ENCODE data around the gene ZNF423.

- TF ChIP-seq EZH2 (IDR thresholded peaks at IDR 0.05; ENCODE audit: insufficient read depth, poor library complexity, severe bottlenecking) (no peak), EZH2phosphoT487 (IDR thresholded peaks at IDR 0.05; ENCODE audit: insufficient read depth, low read depth) (no peak)
These were observed 19.2 kb downstream of the ZNF423 start for GRCh38 chr16:49836668-49837067.

Measured in GM23248 (cell line).